ENCODE measurements around the gene CALML3.

GRCh38 chr10:5491477-5491876, 33.3 kb upstream of the CALML3 start:
- TF ChIP-seq CTCF (IDR thresholded peaks at IDR 0.05; ENCODE audit: poor library complexity, severe bottlenecking): no peak
- no peak for TF ChIP-seq EZH2 (IDR thresholded peaks at IDR 0.05; ENCODE audit: borderline replicate concordance, insufficient read depth, low read length, poor library complexity, severe bottlenecking)
- TF ChIP-seq REST (IDR thresholded peaks at IDR 0.05; ENCODE audit: borderline replicate concordance): no peak
- no peak for TF ChIP-seq TAF1 (IDR thresholded peaks at IDR 0.05; ENCODE audit: low read depth)

Data from neural cell (in vitro differentiated cells).